Tibial artery (tissue), 4 donors: Measurements from ENCODE around the gene KIF23.

Source experiments
- DNase-seq, 2 donors: peaks; one replicate each; pipeline ENCODE4 v3.0.0-alpha.2; 2019
- H3K27ac ChIP-seq, 2 donors: fragments of 200-600 bp; sonication (generic) in 1 of 2; 1 replicate in 1 of 2; 2 replicates in 1 of 2; pipeline ENCODE4 v1.5.1; 2018 to 2019; ENCODE audit warnings: mild to moderate bottlenecking in 1 of 2
- H3K27me3 ChIP-seq, 2 donors: fragments of 200-600 bp; sonication (generic) in 1 of 2; one replicate each; pipeline versions ENCODE4 v1.5.1 to v1.6.0; 2016 to 2019
- H3K36me3 ChIP-seq, 3 donors: fragments of 200-600 bp; sonication (generic) in 2 of 3; one replicate each; pipeline ENCODE4 v1.5.1; 2016 to 2019; ENCODE audit warnings: mild to moderate bottlenecking in 2 of 3
- H3K4me1 ChIP-seq, 4 donors: fragments of 200-600 bp; sonication (generic) in 2 of 4; 1 replicate in 3 of 4; 2 replicates in 1 of 4; pipeline ENCODE4 v1.5.1; 2016 to 2019
- H3K4me3 ChIP-seq, 2 donors: fragments of 200-600 bp; sonication (generic) in 1 of 2; 1 replicate in 1 of 2; 2 replicates in 1 of 2; pipeline ENCODE4 v1.5.1; 2018 to 2019; ENCODE audit warnings: mild to moderate bottlenecking in 2 of 2
- H3K9me3 ChIP-seq, 3 donors: fragments of 200-600 bp; sonication (generic) in 1 of 3; one replicate each; pipeline ENCODE4 v1.5.1; 2016 to 2019
- intact Hi-C: fragments of 100-400 bp; cut with DNase I; formaldehyde crosslinking; loops from one replicate; pipeline ENCODE4 v1.15.0; 2023; ENCODE audit warnings: low total_unique reads
- TF ChIP-seq, protein P1 (sequence below), 2 experiments: fragments of 200-600 bp in 1 of 2; fragments of 450-650 bp in 1 of 2; IDR thresholded peaks; one replicate each; pipeline ENCODE4 v1.5.1; 2017 to 2019; ENCODE audit warnings: antibody characterized with exemption in 2 of 2, mild to moderate bottlenecking in 1 of 2, moderate library complexity in 1 of 2

The KIF23 gene

DNA sequence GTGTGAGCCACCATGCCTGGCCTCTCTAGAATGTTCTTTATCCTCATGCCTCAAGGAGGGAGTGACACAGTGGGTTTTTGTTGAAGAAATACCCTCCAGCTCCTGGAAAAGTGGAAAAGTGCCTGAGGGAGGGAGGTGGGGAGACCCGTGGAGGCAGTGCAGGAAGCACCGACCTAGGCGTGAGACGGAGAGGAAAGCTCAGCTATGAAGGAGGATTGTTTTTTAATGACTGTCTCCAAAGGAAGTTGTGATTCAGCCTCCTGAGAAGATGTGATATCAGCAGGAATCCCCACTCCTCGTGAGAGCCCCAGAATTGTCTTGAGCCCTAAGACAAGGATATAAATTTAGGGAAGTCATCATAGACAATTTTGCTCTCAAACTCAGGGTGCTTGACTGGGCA lies 60.1 kb downstream of the KIF23 start:
- intact Hi-C loops, result loop anchor here (10.0 kb wide), 1 partner anchor 1011 kb away; no protein-coding TSS in a partner anchor
- TF ChIP-seq, protein P1, sequence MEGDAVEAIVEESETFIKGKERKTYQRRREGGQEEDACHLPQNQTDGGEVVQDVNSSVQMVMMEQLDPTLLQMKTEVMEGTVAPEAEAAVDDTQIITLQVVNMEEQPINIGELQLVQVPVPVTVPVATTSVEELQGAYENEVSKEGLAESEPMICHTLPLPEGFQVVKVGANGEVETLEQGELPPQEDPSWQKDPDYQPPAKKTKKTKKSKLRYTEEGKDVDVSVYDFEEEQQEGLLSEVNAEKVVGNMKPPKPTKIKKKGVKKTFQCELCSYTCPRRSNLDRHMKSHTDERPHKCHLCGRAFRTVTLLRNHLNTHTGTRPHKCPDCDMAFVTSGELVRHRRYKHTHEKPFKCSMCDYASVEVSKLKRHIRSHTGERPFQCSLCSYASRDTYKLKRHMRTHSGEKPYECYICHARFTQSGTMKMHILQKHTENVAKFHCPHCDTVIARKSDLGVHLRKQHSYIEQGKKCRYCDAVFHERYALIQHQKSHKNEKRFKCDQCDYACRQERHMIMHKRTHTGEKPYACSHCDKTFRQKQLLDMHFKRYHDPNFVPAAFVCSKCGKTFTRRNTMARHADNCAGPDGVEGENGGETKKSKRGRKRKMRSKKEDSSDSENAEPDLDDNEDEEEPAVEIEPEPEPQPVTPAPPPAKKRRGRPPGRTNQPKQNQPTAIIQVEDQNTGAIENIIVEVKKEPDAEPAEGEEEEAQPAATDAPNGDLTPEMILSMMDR (IDR thresholded peaks at IDR 0.05), result no peak
- H3K9me3 ChIP-seq, result no peaks in the 10 kb centered on the region
- no peak for DNase-seq
- H3K36me3 ChIP-seq, result no peaks in the 10 kb centered on the region
- no peak overlapping the region for H3K4me3 ChIP-seq
- H3K27ac ChIP-seq, result no peak overlapping the region
- peaks cover 0 to 6% of the 10 kb centered on the region in 2 donors for H3K27me3 ChIP-seq
- peaks cover 0 to 5% (median 0%) of the 10 kb centered on the region in 4 donors for H3K4me1 ChIP-seq

DNA sequence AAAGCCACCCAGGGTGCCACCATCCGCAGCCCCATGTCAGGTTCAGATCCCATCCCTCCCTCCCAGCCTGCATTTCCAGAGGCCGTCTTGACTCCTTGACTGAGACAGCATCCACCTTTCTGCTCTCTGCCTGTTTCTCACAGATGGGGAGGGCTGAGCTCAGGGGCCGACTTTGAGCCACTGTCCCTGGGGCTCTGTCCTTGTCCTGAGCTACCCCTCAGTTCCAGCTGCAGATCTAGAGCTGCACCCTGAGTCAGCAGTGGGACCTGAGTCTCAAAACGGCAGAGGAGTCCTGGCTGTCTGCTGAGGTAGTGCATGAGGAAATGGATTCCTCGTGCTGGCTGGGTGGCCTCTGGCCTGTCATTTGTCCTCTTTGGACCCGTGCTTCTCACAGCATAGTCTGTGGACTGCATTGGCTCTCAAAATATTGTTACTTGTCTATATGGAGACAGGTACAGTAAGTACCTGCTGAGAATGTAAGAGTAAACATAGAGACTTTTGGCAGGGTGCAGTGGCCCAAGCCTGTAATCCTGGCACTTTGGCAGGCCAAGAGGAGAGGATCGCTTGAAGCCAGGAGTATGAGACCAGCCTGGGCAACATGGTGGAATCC lies 60.8 kb downstream of the KIF23 start:
- TF ChIP-seq, protein P1 (IDR thresholded peaks at IDR 0.05), result no peak
- intact Hi-C loops, result loop anchor here (5.0 to 10.0 kb wide), 2 partner anchors 177 to 1010 kb away; no protein-coding TSS in a partner anchor
- Histone ChIP-seq H3K27ac (no peak overlapping the region), H3K36me3 (no peaks in the 10 kb centered on the region), H3K4me1 (peaks cover 0 to 5% (median 0%) of the 10 kb centered on the region in 4 donors), H3K4me3 (no peak overlapping the region), H3K9me3 (peaks cover 0 to 5% (median 0%) of the 10 kb centered on the region in 3 donors), H3K27me3 (peaks cover 0 to 6% of the 10 kb centered on the region in 2 donors)
- DNase-seq, result no peak

DNA sequence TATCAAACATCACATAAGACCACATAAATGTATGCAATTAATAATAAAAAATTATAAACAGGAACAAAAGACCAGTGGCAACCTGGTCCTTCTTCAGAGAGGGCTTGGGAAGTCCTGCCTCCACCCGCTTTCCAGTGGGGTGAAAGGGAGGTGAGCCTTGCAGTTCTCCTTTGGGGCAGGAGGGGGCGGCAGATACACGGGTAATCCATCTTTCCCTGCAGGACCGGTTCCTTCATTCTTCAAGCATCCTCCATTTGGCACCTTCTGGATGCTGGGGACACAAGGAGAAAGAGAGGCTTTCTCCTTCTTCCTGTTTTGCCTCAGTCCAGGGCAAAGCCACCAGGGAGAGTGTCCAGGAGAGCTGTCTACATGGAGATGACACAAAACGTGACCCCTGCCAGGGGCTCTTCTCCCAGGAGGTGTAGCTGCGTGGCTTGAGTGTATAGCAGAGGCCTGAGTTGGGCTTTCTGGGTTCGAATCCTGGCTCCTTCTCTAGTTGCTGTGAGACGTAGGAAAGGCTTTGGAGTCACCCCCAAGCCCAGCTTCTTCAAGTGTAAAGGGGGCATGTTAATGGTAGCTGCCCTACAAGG lies 61.7 kb downstream of the KIF23 start:
- H3K27ac ChIP-seq, result no peak overlapping the region
- peaks cover 0 to 6% of the 10 kb centered on the region in 2 donors for H3K27me3 ChIP-seq
- intact Hi-C loops, result loop anchor here (5.0 to 10.0 kb wide), 2 partner anchors 176 to 1009 kb away; no protein-coding TSS in a partner anchor
- peaks cover 0 to 5% (median 0%) of the 10 kb centered on the region in 3 donors for H3K9me3 ChIP-seq
- TF ChIP-seq, protein P1 (IDR thresholded peaks at IDR 0.05), result peak; percentile 89 to 94
- H3K4me3 ChIP-seq, result no peak overlapping the region
- no peaks in the 10 kb centered on the region for H3K36me3 ChIP-seq
- H3K4me1 ChIP-seq, result peaks cover 0 to 5% (median 0%) of the 10 kb centered on the region in 4 donors
- peak; percentile 77 to 85 for DNase-seq

DNA sequence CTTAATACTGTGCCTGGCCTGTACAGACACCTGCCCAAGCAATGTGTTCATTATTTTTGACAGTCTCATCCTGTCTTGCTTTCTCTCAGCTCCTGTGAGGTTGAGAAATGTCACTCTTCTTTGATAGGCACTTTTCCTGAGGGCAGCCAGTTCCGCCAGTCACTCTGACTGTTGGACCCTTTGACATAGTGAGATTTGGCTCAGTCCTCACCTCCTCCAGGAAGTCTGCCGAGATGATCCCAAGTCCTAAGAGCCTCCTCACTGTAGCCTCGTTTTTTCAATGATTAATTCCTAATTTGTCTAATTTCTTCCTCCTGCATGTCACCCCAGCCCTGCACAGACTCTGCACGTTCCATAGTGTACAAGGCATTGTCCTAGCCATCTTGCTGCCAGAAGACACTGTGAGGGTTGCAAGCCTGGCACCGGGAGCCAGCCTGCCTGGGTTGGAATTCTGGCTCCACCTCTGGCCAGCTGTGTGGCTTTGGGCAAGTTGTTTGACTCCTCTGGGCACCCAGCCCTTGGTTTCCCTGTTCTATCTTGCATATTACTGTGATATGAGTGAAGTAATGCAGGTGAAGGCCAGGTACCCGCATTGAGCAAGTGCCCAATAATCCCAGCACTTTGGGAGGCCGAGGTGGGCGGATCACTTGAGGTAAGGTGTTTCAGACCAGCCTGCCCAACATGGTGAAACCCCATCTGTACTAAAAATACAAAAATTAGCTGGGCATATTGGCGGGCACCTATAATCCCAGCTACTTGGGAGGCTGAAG lies 62.7 kb downstream of the KIF23 start:
- H3K36me3 ChIP-seq, result no peaks in the 10 kb centered on the region
- peaks cover 0 to 6% of the 10 kb centered on the region in 2 donors for H3K27me3 ChIP-seq

DNA sequence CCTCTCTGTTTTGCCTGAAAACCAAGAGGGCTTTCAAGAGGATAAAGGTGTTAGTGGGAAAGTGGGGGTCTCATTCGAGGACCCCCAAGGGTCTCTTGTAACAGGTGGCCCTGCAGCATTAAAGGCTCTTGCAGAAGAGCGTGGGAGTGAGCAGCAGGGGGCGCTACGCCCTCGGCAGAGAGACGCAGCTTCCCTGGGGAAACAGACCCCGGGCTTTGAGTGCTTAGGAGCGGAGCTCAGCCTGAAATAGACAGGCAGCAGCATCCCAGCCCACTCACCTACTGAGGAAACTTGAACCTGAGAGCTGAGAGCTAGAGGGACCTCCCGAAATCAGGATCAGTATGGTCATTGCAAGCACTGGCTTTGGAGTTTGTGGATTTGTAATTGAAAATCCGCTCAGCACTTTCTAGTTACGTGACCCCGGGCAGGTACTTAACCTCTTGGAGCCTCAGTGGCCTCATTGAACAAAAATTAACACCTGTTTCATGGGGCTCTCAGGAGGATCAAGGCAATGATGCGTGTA lies 64.2 kb downstream of the KIF23 start:
- Histone ChIP-seq H3K27me3 (peaks cover 0 to 6% of the 10 kb centered on the region in 2 donors), H3K36me3 (no peaks in the 10 kb centered on the region), H3K27ac (no peak overlapping the region), H3K4me3 (no peak overlapping the region), H3K9me3 (peaks cover 0 to 5% (median 0%) of the 10 kb centered on the region in 3 donors), H3K4me1 (peaks cover 0 to 8% (median 0%) of the 10 kb centered on the region in 4 donors)
- intact Hi-C loops, result loop anchor here (5.0 to 10.0 kb wide), 2 partner anchors 174 to 1006 kb away; no protein-coding TSS in a partner anchor
- no peak for DNase-seq
- TF ChIP-seq, protein P1 (IDR thresholded peaks at IDR 0.05), result peak; percentile 48 to 74

More for the DNA sequence above, 62.7 kb downstream of the KIF23 start:
- Histone ChIP-seq H3K27ac (no peak overlapping the region), H3K9me3 (peaks cover 0 to 5% (median 0%) of the 10 kb centered on the region in 3 donors), H3K4me3 (no peak overlapping the region), H3K4me1 (peaks cover 0 to 5% (median 0%) of the 10 kb centered on the region in 4 donors)
- no peak for DNase-seq
- intact Hi-C loops, result loop anchor here (5.0 to 10.0 kb wide), 2 partner anchors 175 to 1008 kb away; no protein-coding TSS in a partner anchor
- TF ChIP-seq, protein P1 (IDR thresholded peaks at IDR 0.05), result no peak
